K562 (cell line): ENCODE results near the gene CRADD. TPM values are rescaled to one million over a fixed set of nuclear protein-coding genes. Genes with fewer than 3 reads are reported as not detected.

Experiments
- ATAC-seq: fragments of 200-7000 bp; cut with Tn5 transposase; 3 replicates; pipeline ENCODE4 v1.9.1; 2020; ENCODE audit warnings: moderate library complexity
- BruUV-seq: library from RNA; stranded (reverse); fragments of 400-500 nt; replicated peaks from 2 replicates; lab custom pipeline; 2021; lab: Mats Ljungman, UMichigan
- CTCF ChIA-PET: fragments of 300-600 bp; formaldehyde crosslinking; extraction: SDS; loops from one replicate; lab custom pipeline; 2021; ENCODE audit warnings: low intra/inter-chr PET ratio; lab: Yijun Ruan, JAX
- POLR2A ChIA-PET: fragments of 300-600, 350-650 bp; sonication (Branson Sonifier 250); formaldehyde crosslinking; extraction: SDS; loops from one replicate; lab custom pipeline; 2021; ENCODE audit warnings: antibody characterized with exemption, inconsistent platforms; lab: Yijun Ruan, JAX
- DNase-seq, 4 experiments: peaks; one replicate each; pipeline versions ENCODE4 v3.0.0 to v3.0.0-alpha.2; 2011 to 2018; ENCODE audit warnings: low spot score in 3 of 4, mixed read lengths in 3 of 4; ENCODE audit errors: extremely low read depth in 1 of 4
- FAIRE-seq: peaks from 2 replicates; lab custom pipeline; 2011; peaks lifted over from hg19 to GRCh38; lab: Jason Lieb, UNC
- H2AFZ ChIP-seq: 2 replicates; pipeline ENCODE4 v1.6.0; 2011; ENCODE audit warnings: low read depth, low read length, control low read depth, inconsistent platforms
- H3K27ac ChIP-seq: fragments of 200-600 bp; 3 replicates; pipeline ENCODE4 v1.8.0; 2011; ENCODE audit warnings: low read depth, mild to moderate bottlenecking, control low read depth, inconsistent platforms, low read length, moderate library complexity, mixed read lengths; ENCODE audit errors: extremely low read depth
- H3K27me3 ChIP-seq, 2 experiments: fragments of 300-600 bp in 1 of 2; 2 replicates in 1 of 2; 3 replicates in 1 of 2; pipeline versions ENCODE4 v1.6.0 to v1.8.0; 2011; ENCODE audit warnings: inconsistent platforms in 2 of 2, low read length in 2 of 2, mild to moderate bottlenecking in 1 of 2, mixed read lengths in 1 of 2, moderate library complexity in 1 of 2; ENCODE audit not compliant: control insufficient read depth in 2 of 2, insufficient read depth in 2 of 2
- H3K36me3 ChIP-seq: fragments of 300-600 bp; 3 replicates; pipeline ENCODE4 v1.8.0; 2011; ENCODE audit warnings: mild to moderate bottlenecking, low read length, inconsistent platforms; ENCODE audit not compliant: control insufficient read depth, insufficient read depth
- H3K4me1 ChIP-seq, 2 experiments: fragments of 200-600 bp in 1 of 2; replicated peaks in 1 of 2; 2 replicates in 1 of 2; 3 replicates in 1 of 2; pipeline versions ENCODE4 v1.5.1 to v1.8.0; 2011; ENCODE audit warnings: inconsistent platforms in 2 of 2, low read length in 2 of 2, mild to moderate bottlenecking in 1 of 2, mixed read lengths in 1 of 2, moderate library complexity in 1 of 2; ENCODE audit not compliant: control insufficient read depth in 2 of 2, insufficient read depth in 2 of 2
- H3K4me2 ChIP-seq: 2 replicates; pipeline ENCODE4 v1.6.1; 2011; ENCODE audit warnings: low read length, control low read depth, inconsistent platforms, mixed read lengths; ENCODE audit not compliant: insufficient read depth
- H3K4me3 ChIP-seq: fragments of 200-600 bp; sonication (generic), shearing (Covaris generic); 2 replicates; pipeline ENCODE4 v1.5.1; 2016; ENCODE audit warnings: control low read depth, inconsistent platforms
- H3K79me2 ChIP-seq: fragments of 200-600 bp; 3 replicates; pipeline ENCODE4 v1.8.0; 2011; ENCODE audit warnings: low read length, inconsistent platforms; ENCODE audit not compliant: control insufficient read depth, insufficient read depth
- H3K9ac ChIP-seq, 2 experiments: 2 replicates each; pipeline versions ENCODE4 v1.6.0 to v1.6.1; 2011; ENCODE audit warnings: low read depth in 2 of 2, low read length in 2 of 2, control low read depth in 1 of 2, inconsistent platforms in 1 of 2, mild to moderate bottlenecking in 1 of 2, mixed read lengths in 1 of 2; ENCODE audit not compliant: insufficient read depth in 1 of 2
- H3K9me1 ChIP-seq: one replicate; pipeline ENCODE4 v1.6.0; 2011; ENCODE audit warnings: inconsistent platforms, mild to moderate bottlenecking, low read length, moderate library complexity; ENCODE audit not compliant: control insufficient read depth, insufficient read depth
- H3K9me3 ChIP-seq: replicated peaks from 2 replicates; pipeline ENCODE4 v1.5.1; 2011; ENCODE audit warnings: low read depth, low read length, inconsistent platforms; ENCODE audit not compliant: control insufficient read depth, insufficient read depth
- H4K20me1 ChIP-seq: replicated peaks from 2 replicates; pipeline ENCODE4 v1.6.1; 2011; ENCODE audit warnings: low read length, inconsistent platforms, mixed read lengths; ENCODE audit not compliant: control insufficient read depth, insufficient read depth
- ATF7 ChIP-seq: fragments of 450-650 bp; IDR thresholded peaks from 2 replicates; pipeline ENCODE4 v1.7.1; 2014; ENCODE audit warnings: mild to moderate bottlenecking, moderate library complexity
- CXXC5 ChIP-seq: fragments of 250-450 bp; sonication (Bioruptor Pico); IDR thresholded peaks from 2 replicates; pipeline ENCODE4 v1.8.0; 2022; ENCODE audit warnings: inconsistent platforms, mild to moderate bottlenecking, moderate library complexity
- KDM5B ChIP-seq: fragments of 200-600 bp; sonication (generic); IDR thresholded peaks from 2 replicates; pipeline ENCODE4 v1.6.1; 2012; ENCODE audit warnings: low read depth, mild to moderate bottlenecking, moderate library complexity, low read length, control low read depth, inconsistent platforms; ENCODE audit not compliant: insufficient replicate concordance
- MXI1 ChIP-seq: IDR thresholded peaks from 2 replicates; pipeline ENCODE4 v1.6.1; 2011; ENCODE audit warnings: low read depth, mild to moderate bottlenecking, improper control_type of control experiment, low read length
- PCBP1 ChIP-seq: fragments of 200-400 bp; formaldehyde crosslinking; IDR thresholded peaks from 2 replicates; pipeline ENCODE4 v1.6.1; 2018; ENCODE audit warnings: mild to moderate bottlenecking, low read depth, low read length; ENCODE audit not compliant: poor library complexity, severe bottlenecking
- PTBP1 ChIP-seq: fragments of 200-400 bp; formaldehyde crosslinking; IDR thresholded peaks from 2 replicates; pipeline ENCODE4 v1.6.1; 2017; ENCODE audit warnings: low read depth, low read length
- SMARCA5 ChIP-seq: fragments of 450-650 bp; IDR thresholded peaks from 2 replicates; pipeline ENCODE4 v1.6.1; 2016
- XRCC3 ChIP-seq: fragments of 450-650 bp; IDR thresholded peaks from 2 replicates; pipeline ENCODE4 v1.6.1; 2017; ENCODE audit warnings: mild to moderate bottlenecking, moderate library complexity
- ZNF143 ChIP-seq: sonication (generic); formaldehyde crosslinking; IDR thresholded peaks from 2 replicates; pipeline ENCODE4 v1.9.0; 2022; ENCODE audit warnings: mild to moderate bottlenecking, missing genetic modification reagents
- ZNF232 ChIP-seq: sonication (generic); formaldehyde crosslinking; IDR thresholded peaks from 2 replicates; pipeline ENCODE4 v1.8.0; 2022; ENCODE audit warnings: mild to moderate bottlenecking, missing genetic modification reagents
- ZNF668 ChIP-seq: fragments of 250-450 bp; sonication (Bioruptor Pico); IDR thresholded peaks from 2 replicates; pipeline ENCODE4 v1.8.0; 2022; ENCODE audit warnings: mild to moderate bottlenecking, inconsistent platforms
- ZSCAN29 ChIP-seq: fragments of 450-650 bp; IDR thresholded peaks from 2 replicates; pipeline ENCODE4 v1.6.1; 2017
- in situ Hi-C: fragments of 300-500 bp; cut with MboI; formaldehyde crosslinking; loops from 4 replicates; pipeline ENCODE4 v1.15.0; 2018; ENCODE audit warnings: inconsistent platforms, mixed read lengths
- intact Hi-C: fragments of 100-400 bp; cut with micrococcal nuclease; formaldehyde crosslinking; loops from 2 replicates; pipeline ENCODE4 v1.14.2; 2022
- polyA plus RNA-seq, 8 experiments: library from polyadenylated mRNA; depleted of rRNA in 4 of 8; stranded (reverse) in 5 of 8; unstranded in 3 of 8; fragments of >200 nt; fragmentation: Nextera tagmentation in 2 of 8; fragmentation: Illumina TruSeq in 1 of 8; extraction: Ambion mirVana in 2 of 8; extraction: Trizol in 1 of 8; gene quantifications; 2 replicates each; pipeline versions ENCODE4 v1.2.1 to v1.2.3, GENCODE V29; 2011 to 2014; ENCODE audit warnings: inconsistent platforms in 1 of 8, missing spikeins in 1 of 8
- total RNA-seq, 7 experiments: library from RNA; depleted of rRNA in 6 of 7; stranded (reverse); fragments of >200 nt in 6 of 7; fragmentation: Illumina TruSeq in 2 of 7; extraction: Trizol in 2 of 7; gene quantifications; 2 replicates each; pipeline versions ENCODE4 v1.2.1 to v1.2.3, GENCODE V29; 2011 to 2021; ENCODE audit warnings: low replicate concordance in 1 of 7
- TF ChIP-seq, protein P1 (sequence below): sonication (generic); formaldehyde crosslinking; IDR thresholded peaks from 2 replicates; pipeline ENCODE4 v1.8.0; 2023; ENCODE audit warnings: mild to moderate bottlenecking, missing genetic modification reagents
- TF ChIP-seq, protein P2 (sequence below): fragments of 250-450 bp; sonication (Bioruptor Pico); IDR thresholded peaks from 2 replicates; pipeline ENCODE4 v1.8.0; 2021; ENCODE audit warnings: borderline replicate concordance, mild to moderate bottlenecking, moderate library complexity; ENCODE audit not compliant: poor library complexity, severe bottlenecking
- TF ChIP-seq, protein P3 (sequence below): fragments of 450-650 bp; conservative IDR thresholded peaks from 2 replicates; pipeline ENCODE4 v1.6.1; 2016; ENCODE audit warnings: missing genetic modification characterization, low read depth, mild to moderate bottlenecking, control low read depth, missing compliant biosample characterization
- TF ChIP-seq, protein P4 (sequence below): fragments of 450-650 bp; formaldehyde crosslinking; IDR thresholded peaks from 2 replicates; pipeline ENCODE4 v1.4.0; 2022; ENCODE audit warnings: missing genetic modification characterization
- TF ChIP-seq, protein P5 (sequence below): sonication (generic); formaldehyde crosslinking; IDR thresholded peaks from 2 replicates; pipeline ENCODE4 v1.8.0; 2022; ENCODE audit warnings: missing genetic modification reagents, mild to moderate bottlenecking, borderline replicate concordance

CRADD gene
- total and polyA plus RNA-seq, 9 of the 15 experiments (the other 6 are each of a cell fraction or from before 2014, with no cell fraction given) = 20.5 to 41.1 (median 25.9) TPM

DNA sequence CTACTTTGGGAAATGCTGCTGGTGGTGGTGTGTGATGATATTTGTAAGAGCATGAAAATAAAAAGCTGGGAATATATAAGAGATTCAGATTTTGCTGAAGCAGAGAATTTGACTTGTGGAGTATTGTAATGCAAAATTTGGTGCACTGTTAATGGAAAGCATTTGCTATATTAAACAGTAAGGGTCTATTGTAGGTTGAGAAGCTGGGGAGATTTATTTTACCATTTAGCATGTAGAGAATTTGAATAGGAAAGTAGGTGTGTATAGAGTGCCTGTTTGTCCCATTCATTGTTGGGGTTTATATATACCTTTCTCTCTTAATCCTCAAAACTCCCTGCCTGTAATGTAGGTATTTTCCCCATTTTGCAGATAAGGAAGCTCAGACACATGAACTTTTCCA, 48.4 kb downstream of the CRADD start:
- Histone ChIP-seq H3K4me1 (no peaks in the 10 kb centered on the region; a peak in 3 of 5 replicates), H3K79me2 (peaks cover 4% of the 10 kb centered on the region; the same call in 1 of the 3 replicates), H4K20me1 (no peaks in the 10 kb centered on the region), H3K36me3 (no peaks in the 10 kb centered on the region), H3K27me3 (no peaks in the 10 kb centered on the region), H3K4me3 (no peak overlapping the region), H2AFZ (no peak overlapping the region), H3K27ac (no peak overlapping the region), H3K9ac (no peak overlapping the region), H3K9me1 (no peaks in the 10 kb centered on the region), H3K9me3 (no peaks in the 10 kb centered on the region; the same call in 1 of the 2 replicates), H3K4me2 (no peak overlapping the region)
- DNase-seq = no peak
- POLR2A ChIA-PET = interaction anchor here (1.0 to 2.0 kb wide), 5 partner anchors 9 to 24 kb away, joined by 3 to 9 read pairs (median 4); no protein-coding TSS in a partner anchor
- in situ Hi-C loops (no loop called here), intact Hi-C loops (no loop called here)
- no TSS peak for BruUV-seq
- CTCF ChIA-PET = no interaction called here
- no peak for FAIRE-seq
- ATAC-seq = no peak
- TF ChIP-seq MXI1 (no peak), SMARCA5 (no peak), ZNF668 (CRISPR knock-in tag) (no peak), KDM5B (no peak), PTBP1 (no peak), ATF7 (no peak), XRCC3 (no peak), CXXC5 (CRISPR knock-in tag) (no peak), ZNF143 (CRISPR knock-in tag) (no peak), PCBP1 (no peak), ZSCAN29 (no peak), ZNF232 (CRISPR knock-in tag) (no peak)
- TF ChIP-seq, protein P1, sequence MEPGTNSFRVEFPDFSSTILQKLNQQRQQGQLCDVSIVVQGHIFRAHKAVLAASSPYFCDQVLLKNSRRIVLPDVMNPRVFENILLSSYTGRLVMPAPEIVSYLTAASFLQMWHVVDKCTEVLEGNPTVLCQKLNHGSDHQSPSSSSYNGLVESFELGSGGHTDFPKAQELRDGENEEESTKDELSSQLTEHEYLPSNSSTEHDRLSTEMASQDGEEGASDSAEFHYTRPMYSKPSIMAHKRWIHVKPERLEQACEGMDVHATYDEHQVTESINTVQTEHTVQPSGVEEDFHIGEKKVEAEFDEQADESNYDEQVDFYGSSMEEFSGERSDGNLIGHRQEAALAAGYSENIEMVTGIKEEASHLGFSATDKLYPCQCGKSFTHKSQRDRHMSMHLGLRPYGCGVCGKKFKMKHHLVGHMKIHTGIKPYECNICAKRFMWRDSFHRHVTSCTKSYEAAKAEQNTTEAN (CRISPR knock-in tag) = no peak
- TF ChIP-seq, protein P2, sequence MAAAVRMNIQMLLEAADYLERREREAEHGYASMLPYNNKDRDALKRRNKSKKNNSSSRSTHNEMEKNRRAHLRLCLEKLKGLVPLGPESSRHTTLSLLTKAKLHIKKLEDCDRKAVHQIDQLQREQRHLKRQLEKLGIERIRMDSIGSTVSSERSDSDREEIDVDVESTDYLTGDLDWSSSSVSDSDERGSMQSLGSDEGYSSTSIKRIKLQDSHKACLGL = no peak
- TF ChIP-seq, protein P3, sequence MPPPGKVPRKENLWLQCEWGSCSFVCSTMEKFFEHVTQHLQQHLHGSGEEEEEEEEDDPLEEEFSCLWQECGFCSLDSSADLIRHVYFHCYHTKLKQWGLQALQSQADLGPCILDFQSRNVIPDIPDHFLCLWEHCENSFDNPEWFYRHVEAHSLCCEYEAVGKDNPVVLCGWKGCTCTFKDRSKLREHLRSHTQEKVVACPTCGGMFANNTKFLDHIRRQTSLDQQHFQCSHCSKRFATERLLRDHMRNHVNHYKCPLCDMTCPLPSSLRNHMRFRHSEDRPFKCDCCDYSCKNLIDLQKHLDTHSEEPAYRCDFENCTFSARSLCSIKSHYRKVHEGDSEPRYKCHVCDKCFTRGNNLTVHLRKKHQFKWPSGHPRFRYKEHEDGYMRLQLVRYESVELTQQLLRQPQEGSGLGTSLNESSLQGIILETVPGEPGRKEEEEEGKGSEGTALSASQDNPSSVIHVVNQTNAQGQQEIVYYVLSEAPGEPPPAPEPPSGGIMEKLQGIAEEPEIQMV (tag) = no peak
- TF ChIP-seq, protein P4, sequence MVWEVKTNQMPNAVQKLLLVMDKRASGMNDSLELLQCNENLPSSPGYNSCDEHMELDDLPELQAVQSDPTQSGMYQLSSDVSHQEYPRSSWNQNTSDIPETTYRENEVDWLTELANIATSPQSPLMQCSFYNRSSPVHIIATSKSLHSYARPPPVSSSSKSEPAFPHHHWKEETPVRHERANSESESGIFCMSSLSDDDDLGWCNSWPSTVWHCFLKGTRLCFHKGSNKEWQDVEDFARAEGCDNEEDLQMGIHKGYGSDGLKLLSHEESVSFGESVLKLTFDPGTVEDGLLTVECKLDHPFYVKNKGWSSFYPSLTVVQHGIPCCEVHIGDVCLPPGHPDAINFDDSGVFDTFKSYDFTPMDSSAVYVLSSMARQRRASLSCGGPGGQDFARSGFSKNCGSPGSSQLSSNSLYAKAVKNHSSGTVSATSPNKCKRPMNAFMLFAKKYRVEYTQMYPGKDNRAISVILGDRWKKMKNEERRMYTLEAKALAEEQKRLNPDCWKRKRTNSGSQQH (CRISPR knock-in tag) = no peak
- TF ChIP-seq, protein P5, sequence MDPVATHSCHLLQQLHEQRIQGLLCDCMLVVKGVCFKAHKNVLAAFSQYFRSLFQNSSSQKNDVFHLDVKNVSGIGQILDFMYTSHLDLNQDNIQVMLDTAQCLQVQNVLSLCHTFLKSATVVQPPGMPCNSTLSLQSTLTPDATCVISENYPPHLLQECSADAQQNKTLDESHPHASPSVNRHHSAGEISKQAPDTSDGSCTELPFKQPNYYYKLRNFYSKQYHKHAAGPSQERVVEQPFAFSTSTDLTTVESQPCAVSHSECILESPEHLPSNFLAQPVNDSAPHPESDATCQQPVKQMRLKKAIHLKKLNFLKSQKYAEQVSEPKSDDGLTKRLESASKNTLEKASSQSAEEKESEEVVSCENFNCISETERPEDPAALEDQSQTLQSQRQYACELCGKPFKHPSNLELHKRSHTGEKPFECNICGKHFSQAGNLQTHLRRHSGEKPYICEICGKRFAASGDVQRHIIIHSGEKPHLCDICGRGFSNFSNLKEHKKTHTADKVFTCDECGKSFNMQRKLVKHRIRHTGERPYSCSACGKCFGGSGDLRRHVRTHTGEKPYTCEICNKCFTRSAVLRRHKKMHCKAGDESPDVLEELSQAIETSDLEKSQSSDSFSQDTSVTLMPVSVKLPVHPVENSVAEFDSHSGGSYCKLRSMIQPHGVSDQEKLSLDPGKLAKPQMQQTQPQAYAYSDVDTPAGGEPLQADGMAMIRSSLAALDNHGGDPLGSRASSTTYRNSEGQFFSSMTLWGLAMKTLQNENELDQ (CRISPR knock-in tag) = no peak
